ENCODE results near the gene FREM2.

- TF ChIP-seq EZH2 (IDR thresholded peaks at IDR 0.05; ENCODE audit: low read length, unreplicated experiment), result no peak
- peak; percentile 34 for TF ChIP-seq CTCF (conservative IDR thresholded peaks at IDR 0.05; ENCODE audit: low read depth, low read length)
Observed at GRCh38 chr13:38866649-38867048, 179.8 kb downstream of the FREM2 start.

All from PC-3 (cell line).